NOMO-1 treated with DMSO at 0.1 percent for 48 hours (cell line): ENCODE measurements around the gene ITPR1.
A peak's percentile ranks its signal among the peaks of the same experiment; 100 is the strongest.

Experiments used
- DNase-seq: peaks from one replicate; lab custom pipeline; 2025; ENCODE audit not compliant: unreplicated experiment; lab: John Stamatoyannopoulos, UW

The ITPR1 gene

DNA sequence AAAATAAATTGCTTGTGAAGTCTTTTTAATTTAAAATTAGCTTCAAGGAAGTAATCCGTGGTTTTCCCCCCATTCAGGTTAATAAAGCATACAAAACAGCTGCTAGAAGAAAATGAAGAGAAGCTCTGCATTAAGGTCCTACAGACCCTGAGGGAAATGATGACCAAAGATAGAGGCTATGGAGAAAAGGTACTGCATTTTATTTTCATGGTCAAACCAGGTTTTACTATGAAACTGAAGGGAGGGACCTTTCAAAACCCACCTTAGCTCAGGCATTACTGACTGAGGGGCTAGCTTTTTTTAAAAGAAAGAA, 218.5 kb downstream of the ITPR1 start:
- no peak for DNase-seq

DNA sequence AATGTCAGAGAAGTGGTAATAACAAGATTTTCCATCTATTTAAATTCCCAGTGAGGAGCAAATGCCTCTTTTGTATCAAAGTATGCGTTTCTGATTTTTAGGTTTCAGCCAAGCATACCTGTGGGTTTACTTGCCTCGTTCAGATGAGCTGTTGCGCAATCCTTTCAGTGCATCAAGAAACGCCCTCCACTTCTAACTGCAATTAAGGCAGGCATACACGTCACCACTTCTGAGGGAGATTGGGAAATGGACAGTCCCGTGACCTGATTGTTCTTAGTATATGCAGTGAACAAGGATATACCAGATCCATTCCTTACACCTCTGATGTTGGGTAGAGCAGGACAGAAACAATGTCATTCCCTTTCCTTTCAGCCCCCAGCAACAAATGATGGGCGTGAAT, 219.0 kb downstream of the ITPR1 start:
- peak; percentile 91 for DNase-seq

DNA sequence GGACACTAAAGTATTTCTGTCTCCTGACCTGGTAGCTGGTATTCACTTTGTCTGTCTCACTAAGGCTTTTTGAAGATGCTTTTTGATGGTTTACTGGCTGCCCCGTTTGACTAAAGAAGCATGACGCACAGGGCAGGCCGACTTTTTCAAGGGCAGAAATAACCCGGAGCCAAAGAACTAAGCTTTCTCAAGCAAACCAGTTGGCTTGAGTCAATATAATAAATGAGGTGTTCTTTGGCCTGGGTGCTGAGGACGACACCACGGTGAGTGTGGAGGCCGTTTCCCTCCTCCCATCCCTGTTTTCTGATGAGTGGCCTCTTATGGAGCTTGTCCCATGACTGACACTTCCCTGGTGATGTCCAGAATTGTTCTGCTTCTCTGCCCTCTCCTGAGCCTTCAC, 220.9 kb downstream of the ITPR1 start:
- DNase-seq, result no peak

DNA sequence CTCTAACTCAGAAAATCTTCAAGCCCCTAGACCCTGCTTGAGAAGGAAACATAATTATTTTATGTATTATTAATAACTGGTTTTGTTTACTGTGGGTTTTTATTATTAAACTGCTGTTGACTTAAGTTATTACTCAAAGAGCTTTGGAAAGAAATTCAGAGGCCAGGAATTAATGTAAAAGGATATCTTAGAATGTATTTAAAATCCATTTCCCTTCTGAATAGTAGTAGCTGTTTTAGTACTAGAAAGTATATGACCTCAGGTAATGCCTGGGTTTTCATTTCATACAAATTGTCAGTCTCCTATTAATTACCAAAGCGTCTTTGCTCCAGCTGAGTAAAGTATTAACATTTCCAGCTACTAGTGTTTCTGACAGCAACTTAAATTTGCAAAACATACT, 223.1 kb downstream of the ITPR1 start:
- no peak for DNase-seq

DNA sequence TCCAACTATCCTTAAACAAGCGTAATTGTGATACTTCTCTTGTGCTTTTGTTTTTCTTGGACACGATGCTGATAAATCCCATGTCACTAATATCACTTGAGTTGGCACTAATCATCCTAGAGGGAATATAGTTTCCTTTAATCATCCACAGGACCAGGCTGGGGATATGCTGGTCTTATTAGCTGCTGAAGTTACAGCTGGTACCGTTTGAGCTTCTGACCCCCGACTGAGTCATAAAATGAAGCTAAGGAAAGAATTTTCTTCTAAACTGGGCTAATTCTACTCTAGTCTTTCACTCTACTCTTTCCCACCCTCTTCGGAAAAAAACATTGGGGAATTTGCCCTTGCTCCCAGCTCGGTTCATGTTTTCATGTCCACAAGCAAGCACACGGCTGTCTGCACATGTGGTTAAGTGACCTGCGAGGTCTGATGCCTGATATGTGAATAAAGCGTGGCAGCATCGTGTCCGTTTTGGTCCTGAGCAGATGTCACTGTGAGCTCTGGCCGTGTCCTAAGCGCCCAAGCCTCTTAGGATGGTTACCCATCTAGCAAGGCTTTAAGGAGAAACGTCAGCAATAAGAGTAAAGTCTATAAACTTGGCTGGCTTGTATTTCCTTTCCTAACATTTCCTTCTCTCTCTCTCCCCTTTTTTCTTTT, 223.7 kb downstream of the ITPR1 start:
- DNase-seq, result no peak

DNA sequence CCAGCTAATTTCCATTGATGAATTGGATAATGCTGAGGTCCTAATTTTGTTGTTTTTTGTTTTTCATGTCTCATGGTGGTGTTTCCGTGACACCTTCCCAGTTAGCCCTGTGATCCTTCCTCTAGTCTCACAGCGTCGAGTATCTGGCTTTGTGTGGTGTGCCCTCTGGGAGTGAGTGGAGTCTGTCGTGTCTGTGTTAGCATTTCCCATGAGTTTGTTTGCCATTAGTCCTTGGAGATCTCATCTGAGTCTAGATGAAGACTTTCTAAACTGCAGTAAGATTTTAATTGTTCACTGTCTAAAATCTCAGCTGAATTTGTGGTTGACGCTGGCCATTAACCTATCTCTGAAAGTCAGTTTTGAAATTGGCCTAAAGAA, 224.2 kb downstream of the ITPR1 start:
- DNase-seq, result no peak

DNA sequence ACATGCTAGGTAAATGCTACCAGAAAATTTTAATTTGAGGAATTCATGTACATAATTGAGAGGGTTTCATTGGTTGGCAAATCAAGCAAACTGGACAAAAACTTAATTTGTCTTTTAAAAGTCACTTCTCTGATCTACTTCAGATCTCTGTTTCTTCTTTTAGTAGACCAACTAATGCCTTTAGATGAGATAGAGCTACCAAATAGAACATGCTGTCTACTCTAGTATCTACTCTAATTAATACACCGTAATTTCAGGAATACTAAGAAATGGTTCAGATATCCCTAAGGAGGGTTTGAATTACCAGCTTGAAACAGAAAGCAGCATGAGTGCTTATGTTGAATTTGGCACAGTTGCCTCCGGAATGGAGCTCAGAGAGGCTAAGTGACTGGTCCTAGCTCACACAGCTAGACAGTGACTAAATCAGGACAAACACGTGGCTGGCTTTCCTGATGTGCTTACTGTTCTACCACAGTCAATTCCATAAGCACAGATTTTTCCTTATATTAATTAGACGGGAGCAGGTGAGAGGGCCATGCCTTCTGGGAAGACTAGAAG, 225.1 kb downstream of the ITPR1 start:
- DNase-seq, result no peak

DNA sequence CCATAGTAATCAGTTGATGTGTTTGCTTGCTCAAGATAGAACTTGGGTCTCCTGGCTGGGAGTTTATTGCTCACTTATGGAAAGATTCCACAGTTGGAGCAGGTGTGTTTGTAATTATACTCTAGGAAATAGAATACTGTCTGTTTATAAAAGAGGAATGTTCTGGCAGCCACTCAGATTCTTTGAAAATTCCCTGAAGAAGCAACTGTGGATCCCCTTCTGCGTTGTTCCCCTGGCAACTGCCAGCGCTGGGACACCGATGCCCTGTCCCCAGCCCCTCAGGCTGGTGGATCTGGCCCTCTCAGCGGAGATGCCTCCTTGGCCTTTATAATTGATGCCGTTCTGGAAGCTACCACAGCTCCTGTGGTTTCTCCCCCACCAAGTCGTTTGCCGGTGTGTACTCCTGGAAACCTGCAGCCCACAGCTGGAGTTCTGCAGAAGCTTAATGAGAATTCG, 225.9 kb downstream of the ITPR1 start:
- DNase-seq, result no peak

DNA sequence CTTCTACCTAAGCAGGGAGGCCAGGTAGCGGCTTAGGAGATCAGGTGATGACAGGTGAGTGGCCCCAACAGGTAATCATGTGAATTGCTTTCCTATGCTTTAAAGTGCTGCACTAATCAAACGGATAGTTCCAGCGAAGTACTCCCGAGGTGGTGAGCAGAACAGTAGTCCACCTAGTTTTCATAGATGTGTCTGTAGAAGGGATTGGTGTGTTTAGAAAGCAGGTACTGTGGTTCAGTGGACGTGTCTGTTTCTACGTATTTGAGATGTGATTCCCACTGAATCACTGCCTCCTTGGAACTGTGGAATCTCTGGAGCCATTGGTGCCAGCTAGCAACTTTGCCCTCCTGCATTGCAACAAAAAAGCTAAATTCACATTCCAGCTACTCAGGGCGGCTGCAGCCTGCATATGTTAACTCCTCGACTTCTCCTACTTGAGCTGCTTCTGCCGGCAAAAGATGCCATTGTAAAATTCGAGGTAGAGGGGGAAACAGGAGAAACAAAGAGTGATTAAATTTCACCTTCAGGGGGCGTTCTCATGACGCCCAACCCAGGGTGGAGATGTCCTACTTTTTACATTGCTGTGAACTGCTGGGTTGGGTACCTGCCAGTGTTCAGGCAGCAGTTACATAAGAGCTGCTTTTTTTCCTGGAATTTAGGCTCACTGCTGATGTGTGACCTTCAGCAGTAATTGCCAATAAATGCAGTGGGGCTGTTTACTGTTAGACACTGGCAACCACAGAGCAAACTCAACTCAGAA, 227.3 kb downstream of the ITPR1 start:
- DNase-seq, result peak; percentile 11

DNA sequence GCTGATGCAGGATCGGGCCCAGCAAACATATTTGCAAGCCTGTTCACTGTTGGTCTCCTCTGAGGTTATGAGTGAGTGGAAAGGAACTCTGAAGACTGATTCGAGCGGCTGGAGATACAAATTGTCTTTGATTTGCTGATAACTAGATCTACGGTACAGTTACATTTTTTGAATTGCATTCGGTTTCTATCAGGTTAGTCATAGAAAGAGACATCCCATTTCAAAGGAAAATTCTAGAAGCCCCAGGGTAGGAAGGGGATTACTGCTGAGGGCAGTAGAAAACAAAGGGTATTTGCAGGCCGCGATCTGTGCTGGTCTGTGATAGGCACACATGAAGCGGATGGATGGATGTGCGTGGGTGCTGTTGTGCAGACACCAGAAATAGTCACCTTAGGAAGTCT, 228.4 kb downstream of the ITPR1 start:
- DNase-seq, result no peak

DNA sequence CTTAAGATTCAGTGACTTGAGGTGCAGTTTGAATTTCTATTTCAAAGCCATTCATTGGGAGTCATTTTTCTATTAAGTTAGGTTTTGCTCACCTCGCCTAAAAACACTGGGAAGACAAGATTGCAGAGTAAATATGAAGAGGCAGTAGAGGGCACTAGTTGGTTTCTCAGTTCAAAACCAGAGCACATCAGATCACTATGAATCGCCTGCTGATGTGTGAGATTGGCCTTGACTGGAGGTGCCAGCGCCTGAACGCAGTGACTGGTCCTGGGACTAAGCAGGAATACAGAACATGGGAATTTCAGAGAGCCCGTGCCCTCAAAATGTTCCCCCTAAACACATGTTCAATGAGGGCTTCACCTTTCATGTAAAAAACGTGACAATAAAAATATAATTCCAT, 229.0 kb downstream of the ITPR1 start:
- peak; percentile 85 for DNase-seq

DNA sequence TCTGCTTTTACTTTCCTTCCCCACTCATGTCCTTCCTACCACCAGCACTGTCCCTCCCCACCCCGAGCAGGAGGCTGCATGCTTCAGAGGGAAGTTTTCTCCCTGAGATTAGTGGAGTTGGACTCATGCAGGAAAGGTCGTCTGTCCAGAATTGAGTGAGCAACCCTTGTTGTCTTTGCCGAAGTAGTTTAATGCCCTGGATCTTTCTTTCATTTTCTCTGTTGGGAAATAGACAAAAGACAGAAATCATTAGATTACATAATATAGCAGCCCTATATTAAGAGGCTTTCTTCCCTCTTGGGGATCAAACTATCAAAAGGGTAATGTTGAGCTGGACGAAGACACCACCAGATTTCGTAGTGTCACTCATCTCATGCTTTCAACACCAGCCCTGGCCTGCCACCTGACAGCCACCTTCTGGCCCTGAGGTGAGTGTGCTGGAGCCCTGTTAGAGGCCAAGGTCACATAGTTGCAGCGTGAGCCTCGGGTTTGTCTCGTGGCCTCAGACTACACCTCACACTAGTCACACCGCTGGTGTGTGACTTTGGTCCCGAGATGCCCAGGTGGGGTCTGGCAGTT, 231.0 kb downstream of the ITPR1 start:
- peak; percentile 53 for DNase-seq

DNA sequence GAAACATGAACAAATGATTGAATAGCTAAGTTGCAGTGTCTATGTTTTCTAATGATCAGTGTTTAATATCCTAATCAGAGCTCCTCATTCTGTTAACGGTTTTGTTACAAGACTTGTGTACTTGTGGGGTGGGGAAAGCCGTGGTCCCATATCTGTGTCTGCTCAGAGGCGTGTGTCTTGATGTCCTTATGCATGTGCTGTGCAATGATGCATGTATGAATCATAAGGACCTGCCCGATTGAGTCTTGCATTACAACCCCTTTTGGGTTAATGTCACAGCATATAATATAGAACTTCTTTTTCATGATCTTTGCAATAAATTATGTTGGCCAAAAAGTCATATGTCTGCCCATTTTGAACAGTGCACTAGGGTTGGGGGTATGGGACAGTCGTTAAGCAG, 233.4 kb downstream of the ITPR1 start:
- DNase-seq, result no peak

DNA sequence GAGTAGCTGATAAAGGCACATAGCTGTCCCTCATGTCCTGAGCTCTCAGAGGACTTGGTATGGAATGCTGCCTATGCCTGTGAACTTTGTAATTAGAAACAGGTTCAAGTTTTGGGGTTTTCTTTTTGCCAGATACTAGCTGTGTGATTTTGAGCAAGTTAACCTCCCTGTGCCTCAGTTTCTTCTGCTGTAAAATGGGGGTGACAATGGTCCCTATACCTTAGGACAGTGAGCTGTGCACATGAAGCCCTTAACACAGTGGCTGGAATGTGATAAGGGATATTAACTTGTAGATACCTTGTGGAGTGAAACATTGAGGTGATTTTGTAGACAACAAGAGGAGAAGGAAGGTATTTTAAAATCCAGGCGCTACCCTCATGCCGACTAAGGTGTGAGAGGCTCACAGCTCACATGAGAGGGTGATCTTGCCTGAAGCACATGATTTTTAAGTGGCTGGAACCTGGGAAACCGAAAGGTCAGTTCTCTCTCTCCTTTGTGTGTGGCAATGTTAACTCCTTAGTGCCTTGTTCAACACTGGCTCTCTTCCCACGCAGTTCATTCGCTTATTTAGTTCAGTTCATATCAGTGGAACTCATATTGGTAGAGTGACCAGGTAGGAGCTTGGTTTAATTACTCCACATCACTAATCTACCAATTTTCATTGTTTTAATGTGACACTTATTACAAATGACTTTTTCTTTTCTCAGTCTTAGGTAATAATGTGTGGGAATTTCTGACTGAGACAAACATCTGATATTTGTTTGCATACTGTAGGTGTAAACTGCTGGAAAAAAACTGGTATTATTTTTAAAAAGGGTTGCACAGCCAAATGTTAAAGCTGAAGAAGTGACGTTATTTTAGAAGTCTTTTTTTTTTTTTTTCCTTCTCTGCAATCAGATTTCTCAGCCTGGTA, 236.2 kb downstream of the ITPR1 start:
- DNase-seq, result no peak

DNA sequence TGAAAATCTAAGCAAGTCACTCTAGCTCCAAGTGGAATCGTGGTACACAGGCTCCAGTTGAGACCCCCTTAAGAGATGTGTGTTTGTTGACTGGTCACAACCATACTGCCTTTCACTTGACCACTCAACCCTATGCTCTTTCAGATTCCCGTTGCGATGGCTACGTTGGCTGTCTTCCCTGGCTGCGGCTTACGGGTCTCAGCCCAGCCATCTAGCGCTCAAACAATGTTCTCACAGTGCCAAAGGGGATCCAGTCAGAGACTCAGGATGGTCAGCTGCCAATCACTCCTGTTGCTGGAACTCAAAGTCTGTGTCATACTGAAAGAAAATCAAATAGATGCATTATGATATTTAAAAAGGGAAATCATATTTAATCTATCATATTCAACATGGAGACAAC, 237.6 kb downstream of the ITPR1 start:
- no peak for DNase-seq

DNA sequence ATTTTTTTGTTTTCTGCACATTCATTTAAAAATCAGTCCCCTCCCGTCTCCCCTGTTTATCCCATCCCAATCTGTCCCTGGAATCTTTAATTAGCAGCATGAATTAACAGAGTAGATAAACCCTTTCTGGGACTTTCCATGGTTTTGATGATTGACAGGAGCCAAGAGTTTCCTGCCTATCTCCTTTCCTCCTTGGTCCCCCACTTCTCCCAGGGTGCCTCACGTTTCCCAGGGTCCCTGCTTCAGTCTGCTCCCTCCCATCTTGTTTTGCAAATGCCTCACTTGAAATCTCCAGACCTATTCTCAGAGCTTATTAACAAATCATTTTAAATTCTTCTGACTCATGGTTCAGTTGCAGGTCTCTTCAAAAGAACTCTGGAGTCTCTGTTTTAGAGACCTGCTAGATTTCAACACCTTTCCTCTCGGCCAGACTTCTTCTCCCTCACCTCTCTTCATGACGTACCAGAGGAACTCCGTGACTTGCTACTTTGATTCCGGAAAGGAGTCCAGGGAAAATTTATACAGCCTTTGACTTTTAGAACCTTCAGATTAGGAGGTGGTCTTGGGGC, 238.5 kb downstream of the ITPR1 start:
- DNase-seq, result peak; percentile 33

DNA sequence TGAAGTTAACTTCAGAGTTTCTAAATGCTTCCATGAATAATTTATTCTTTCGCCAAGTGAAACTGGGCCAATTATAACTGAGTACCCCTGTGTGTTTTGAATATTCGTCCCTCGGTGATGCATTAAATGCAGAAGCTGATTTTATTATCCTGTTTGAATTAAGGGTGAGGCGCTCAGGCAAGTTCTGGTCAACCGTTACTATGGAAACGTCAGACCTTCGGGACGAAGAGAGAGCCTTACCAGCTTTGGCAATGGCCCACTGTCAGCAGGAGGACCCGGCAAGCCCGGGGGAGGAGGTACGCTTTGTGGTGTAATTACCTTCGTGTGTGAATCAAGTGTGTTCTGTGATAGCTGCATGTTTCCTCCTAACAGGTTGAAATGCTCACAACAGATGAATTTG, 239.8 kb downstream of the ITPR1 start:
- no peak for DNase-seq

DNA sequence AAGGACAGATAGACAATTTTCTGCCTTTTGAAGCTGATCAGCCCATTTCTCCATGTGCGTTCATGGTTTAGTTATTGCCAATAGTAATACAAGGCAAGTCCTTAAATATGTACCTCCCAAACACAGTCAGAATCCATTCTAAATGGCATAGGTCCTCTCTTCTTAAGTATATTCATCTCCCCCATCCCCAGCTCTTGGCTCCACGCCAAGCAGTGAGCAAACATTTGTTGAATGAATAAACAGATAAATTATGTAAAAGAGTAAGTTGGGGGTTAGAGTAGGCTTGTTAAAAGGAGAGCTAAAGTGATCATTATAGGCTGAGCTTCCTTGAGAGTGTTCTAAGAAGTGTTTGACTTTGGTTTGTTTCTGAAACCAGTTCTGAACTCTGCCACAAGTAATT, 241.3 kb downstream of the ITPR1 start:
- DNase-seq, result no peak

DNA sequence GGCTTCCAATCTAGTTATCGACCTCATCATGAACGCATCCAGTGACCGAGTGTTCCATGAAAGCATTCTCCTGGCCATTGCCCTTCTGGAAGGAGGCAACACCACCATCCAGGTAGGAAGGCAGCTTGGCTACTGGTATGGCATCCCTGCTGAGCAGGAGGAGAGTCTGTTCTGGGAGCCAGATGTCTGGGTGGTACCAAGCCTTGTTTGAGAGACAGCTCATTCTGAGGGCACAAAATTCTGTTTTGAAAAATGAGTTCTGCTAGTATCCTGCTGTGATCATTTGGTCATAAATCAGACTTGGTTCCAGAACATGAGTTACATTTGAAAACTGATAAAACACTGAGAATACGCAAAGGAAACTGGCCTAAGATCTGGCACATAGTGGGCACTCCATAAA, 242.1 kb downstream of the ITPR1 start:
- no peak for DNase-seq

DNA sequence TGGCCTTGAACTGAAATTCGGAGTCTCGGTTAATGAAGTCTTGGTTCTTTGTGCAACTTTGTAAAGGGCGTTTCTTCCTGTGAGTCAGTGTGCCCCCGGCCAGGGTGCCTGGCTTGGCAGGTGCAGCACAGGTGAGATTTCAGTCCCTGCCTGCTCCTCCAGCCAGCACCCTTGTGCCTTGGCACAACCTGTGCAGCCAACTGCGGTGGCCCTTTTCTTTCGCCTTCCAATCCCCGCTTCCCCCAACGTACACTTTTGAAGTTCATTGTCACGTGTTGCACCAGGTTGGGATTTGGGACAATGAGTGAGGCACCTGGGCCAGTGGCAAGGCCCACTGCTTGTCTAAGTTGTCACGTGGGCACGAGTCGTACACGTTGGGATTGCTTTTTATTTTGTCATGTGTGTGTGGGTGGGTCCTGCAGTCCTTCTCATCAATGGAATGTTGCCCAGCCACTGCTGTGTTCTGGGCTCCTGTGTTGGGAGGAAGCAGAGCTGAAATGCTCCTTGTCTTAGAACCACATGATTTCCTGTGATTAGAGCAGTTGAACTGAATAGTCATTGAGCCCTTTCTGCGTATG, 243.2 kb downstream of the ITPR1 start:
- DNase-seq, result no peak
